Bone marrow (tissue), 2 donors: ENCODE data around the gene PMM2.
"Not testable (repeated sequence)": the region's sequence is repeated elsewhere in the genome, so short reads cannot be mapped to it uniquely, and the experiment has no call there.

Experiments
- DNase-seq, 2 donors: peaks; one replicate each; lab custom pipeline; 2025; lab: John Stamatoyannopoulos, UW

The PMM2 gene

DNA sequence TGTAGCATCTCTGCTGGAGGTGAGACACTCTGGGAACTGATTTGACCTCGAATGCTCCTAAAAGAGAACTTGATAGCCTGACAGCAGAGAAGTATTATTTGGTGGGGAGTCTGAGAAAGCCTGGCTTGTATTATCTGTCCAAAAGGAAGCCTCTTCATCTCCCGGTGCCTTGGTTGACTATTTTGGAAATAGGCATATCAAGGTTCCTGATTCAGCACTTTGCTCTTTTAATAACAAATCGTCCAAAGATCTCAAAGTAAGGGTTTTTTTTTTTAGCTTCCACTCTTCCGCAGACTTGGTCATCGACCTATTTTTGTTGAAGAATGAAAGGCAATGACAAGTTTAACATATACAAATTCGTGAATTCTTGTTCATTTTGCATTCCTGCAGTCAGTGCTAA, 15.0 kb upstream of the PMM2 start:
- DNase-seq = no peak

DNA sequence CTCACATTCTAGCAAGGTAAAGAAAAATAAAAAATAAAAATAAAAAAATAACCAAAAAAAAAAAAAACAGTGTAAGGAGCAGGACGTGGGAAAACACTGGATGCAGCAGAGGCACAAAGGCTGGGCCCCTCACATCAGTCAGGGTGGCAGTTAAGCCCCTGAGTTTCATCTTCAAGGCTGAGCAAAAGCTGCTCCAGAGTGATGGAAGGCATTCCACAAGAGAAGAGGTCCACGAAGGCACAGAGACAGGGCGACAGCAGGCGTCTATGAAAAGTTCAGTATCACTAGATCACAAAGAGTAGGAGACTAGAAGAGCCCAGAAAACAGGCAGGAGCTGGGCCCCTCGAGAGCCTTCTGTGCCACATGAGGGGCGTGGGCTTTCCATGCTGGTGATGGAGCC, 12.2 kb upstream of the PMM2 start:
- no peak for DNase-seq

DNA sequence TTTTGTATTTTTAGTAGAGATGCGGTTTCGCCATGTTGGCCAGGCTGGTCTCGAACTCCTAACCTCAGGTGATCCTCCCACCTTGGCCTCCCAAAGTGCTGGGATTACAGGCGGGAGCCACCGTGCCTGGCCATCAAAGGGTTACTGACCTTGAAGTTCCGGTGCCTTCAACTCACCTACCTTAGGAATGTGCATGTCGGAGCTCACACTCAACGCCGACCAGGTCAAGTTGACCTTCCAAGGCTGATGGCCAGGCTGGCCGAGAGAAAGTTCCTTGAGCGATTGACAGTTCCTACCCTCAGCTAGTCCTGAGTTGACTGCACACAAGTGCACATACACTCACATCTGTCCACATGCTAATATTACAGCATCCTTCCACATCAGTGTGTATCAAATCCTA, 11.3 kb upstream of the PMM2 start:
- not testable (repeated sequence) for DNase-seq

DNA sequence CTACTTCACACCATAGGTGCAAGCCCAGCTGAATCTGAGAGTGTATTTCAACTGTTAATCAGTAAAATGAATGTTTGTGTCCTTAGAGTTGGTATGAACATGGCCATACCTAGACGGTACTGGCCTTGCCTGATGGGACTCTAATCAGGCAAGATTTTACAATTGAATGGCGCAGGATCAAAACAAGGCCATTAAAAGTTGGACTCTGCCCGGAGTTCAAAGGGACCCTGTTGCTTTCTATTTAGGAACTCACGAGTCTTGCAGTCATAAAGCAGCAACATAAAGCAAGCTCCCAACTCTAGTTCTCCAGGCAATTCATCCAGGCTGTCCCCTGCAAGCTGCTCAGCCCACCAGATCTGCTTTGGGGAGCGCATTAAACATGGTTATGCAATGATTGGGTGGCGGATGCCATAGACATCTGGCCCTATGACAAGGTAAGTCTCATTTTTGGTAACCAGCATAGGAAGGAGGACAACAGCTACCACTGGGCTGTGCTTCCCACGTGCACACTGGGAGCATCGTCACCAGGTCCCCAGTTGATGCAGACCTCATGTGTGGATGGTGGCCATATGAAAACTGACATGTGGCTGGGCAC, 9.0 kb upstream of the PMM2 start:
- no peak for DNase-seq

DNA sequence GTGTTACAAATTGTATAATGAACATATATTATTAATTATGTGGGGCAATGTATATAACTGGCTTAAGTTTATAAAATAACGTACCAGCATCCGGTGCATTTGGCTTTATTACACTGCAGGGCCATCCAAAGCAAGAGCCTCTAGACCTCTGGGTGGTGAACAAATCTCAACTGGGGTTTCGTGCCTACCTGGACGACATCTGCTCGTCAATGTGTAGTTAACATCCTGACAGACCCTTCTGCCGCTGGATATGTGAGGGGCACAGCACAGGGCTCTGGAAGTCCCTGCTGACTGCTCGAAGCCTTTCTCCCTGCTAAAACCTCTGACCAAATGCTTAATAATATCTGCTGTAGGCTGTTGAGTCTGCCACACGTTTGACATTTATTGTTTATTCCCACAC, 2.5 kb upstream of the PMM2 start:
- DNase-seq = no peak

GRCh38 chr16:8795818-8796217, 1.8 kb upstream of the PMM2 start:
- no peak for DNase-seq

- no peak for DNase-seq
Observed at GRCh38 chr16:8796469-8797363, 923 bp upstream of the PMM2 start.

DNA sequence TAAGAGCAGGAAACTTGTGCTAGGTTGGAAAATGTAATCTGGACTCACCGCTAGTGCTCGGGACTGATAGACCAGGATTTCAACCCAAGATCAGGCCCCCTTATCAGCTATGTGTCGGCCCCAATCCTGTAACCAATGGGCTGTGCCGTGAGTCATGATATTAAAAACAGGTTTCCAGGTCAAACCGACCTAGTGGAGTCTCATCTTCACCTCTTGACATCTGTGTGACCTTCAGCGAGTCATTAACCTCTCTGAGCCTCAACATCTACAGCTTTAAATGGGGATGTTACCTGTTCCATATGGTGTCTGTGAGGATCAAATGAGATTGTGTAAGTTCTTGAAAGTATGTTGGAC, 512 bp downstream of the PMM2 start:
- no peak for DNase-seq

DNA sequence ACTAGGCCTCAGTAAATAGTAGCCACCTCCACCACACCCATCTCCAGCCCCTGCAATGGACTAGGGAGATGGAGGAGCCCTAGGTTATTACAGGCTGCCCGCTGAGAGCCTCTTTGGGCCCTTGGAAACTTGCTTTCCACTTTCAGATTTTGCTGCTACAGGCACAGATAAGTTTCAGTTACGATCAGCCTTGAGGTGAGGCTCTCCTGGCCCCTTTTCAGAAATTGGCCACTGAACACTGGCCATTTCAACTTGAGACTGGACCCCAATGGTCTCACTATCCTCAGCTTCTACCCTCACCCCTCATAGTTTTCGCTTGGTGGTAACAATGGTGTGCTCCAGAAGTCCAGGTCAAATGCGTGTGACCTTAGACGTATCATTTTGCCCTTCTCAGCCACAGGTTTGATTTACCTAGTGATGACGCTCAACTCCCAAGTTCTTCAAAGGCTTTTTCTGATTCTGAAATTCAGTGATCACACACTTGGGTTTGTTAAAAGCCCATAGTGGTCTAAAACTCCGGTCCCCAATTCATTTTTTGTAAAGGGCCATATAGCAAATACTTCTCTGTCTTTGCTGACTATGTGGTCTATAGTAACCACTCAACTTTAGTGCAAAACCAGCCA, 1.0 kb downstream of the PMM2 start:
- no peak for DNase-seq

DNA sequence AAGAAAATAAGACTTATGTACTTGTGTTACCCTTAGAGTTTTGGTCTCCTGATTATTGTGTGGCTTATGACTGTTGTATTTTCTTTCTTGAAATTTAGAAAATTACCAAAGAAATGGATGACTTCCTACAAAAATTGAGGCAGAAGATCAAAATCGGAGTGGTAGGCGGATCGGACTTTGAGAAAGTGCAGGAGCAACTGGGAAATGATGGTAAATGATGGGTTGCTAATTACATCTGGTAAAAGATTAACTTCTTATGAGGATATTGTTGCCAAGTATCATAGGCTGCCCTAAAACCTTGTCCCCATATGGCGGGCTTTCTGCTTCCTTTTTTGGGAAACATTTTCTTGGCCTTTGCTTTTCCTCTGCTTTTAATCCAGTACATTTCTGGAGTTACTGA, 4.1 kb downstream of the PMM2 start:
- no peak for DNase-seq

- not testable (repeated sequence) for DNase-seq
Observed at GRCh38 chr16:8803733-8804132, 6.1 kb downstream of the PMM2 start.

DNA sequence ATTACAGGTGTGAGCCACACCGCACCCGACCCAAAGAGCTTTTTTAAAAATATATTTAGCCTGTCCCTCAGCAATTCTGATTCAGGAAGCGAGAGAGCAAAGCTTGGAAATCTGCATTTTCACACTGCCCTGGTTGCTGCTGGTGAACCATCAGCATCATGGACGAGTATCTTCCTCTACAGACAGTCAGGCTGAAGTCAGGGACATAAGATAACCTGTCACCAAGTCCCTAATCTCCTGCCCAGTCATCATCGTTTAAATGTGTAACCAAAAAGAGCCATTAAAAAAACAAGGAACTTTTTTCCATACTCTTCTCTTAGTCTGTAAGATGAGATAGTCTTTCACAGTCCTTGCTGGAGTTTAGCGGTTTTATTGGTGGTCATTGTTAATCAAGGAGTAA, 6.7 kb downstream of the PMM2 start:
- no peak for DNase-seq

DNA sequence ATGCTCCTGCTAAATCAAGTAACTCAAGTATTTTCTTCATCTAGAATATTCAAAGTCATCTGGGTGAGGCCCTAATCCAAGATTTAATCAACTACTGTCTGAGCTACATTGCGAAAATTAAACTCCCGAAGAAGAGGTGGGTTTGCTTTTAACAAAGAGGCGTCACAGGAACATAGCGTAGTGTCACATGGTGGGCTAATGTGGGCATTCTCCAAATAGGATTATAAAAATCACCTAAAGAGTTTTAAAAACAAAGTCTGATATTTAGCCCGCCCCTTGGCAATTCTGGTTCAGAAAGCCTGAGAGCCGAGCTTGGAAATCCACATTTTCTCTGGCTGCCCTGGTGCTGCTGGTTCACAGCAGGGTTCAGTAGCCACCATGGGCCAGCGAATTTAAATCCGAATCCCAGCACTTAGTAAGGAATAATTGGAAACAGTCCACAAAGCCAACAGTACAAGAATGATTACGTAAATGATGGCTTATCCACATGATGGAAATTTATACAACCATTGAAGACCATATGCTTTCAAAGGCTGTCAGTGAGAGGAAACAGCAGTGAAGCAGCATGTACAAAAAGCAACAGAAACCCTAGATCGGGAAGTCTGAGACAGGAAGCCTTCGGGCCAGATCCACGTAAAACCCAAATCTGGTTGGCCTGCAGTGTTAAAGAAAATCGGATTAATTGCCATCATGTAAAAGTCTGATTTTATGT, 8.8 kb downstream of the PMM2 start:
- no peak for DNase-seq

DNA sequence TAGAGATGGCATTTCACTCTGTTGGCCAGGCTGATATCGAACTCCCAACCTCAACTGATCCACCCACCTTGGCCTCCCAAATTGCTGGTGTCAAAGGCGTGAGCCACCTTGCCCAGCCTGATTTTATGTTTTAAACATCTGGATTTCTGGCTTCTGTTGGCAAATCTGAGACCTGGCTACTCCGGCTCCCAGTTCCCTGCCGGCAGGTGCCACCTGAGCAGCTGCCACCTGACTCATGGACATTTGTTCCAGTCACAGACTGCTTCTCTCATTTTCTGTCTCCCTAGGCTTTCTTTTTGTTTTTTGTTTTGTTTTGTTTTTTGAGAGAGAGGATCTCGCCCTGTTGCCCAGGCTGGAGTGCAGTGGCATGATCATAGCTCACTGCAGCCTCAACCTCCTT, 9.6 kb downstream of the PMM2 start:
- DNase-seq = no peak

DNA sequence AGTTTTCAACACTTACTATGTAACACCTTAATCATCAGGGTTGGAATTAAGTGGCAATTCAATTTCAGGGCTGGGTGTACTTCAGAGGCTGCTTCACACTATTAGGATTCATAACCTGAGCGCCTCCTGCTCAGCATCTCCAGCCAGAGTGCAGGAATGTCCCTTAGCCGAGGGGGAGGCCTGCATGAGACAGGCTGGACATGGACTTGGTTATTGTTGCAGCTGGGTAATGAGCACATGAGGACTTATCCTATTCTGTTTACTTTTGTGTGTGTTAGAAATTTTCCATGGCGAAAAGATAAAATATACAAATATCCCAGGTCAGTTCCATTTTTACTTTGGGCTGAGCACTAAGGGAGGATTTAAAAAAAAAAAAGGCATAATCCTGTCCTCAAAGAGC, 10.4 kb downstream of the PMM2 start:
- DNase-seq = no peak

- DNase-seq = no peak
Observed at GRCh38 chr16:8808613-8809353, 11.1 kb downstream of the PMM2 start.

- no peak for DNase-seq
Observed at GRCh38 chr16:8812162-8812843, 14.7 kb downstream of the PMM2 start.

DNA sequence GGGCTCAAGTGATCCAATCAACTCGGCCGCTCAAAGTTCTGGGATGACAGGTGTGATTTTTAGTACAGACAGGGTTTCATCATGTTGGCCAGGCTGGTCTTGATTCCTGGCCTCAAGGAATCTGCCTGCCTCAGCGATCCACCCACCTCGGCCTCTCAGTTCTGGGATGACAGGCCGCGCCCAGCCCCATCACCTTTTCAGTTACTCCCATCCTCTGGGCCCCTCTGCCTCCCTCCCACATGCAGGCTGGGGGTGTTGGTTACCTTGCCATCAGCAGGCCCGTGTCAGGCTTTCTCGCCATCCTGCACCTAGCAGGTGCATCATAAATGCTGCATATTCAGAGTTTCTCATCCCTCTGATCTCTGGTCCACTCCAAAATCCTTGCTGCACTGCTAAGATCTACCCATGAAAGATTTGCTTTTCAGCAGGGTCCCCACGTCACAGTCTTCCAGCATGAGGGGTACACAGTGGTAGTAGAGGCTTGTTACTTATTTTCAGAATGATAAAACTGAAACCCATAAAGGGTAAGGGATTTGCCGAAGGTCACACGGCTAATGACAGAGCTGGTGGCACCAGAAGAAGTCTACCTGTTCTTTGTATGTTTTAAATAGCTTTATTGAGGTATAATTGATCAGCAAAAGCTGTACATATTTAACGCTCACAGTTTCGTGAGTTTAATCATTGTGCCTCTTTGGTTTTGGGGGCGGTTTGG, 16.6 kb downstream of the PMM2 start:
- DNase-seq = no peak

- no peak for DNase-seq
Observed at GRCh38 chr16:8816967-8817655, 19.5 kb downstream of the PMM2 start.
